NCI-H82 (cell line): ENCODE results near the gene FRMPD3.

Experiments
- DNase-seq: peaks from one replicate; lab custom pipeline; 2025; lab: John Stamatoyannopoulos, UW

Gene FRMPD3

DNA sequence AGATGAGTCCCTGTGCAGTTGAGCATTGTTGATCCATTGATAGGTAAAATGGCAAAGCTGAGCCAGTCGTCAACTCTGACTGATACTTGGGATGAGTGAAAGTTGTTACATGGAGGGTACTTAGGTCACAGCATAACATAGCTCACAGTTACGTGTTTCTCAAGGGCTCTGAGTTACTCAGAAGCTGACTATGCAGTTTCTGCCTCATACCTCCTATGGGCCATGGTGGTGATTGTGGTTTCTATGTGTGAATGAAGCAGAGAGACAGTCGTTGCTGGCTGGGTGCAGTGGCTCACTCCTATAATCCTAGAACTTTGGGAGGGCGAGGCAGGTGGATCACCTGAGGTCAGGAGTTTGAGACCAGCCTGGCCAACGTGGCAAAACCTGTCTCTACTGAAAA, 30.8 kb downstream of the FRMPD3 start:
- DNase-seq = no peak

GRCh38 chrX:107482046-107482445, 32.6 kb downstream of the FRMPD3 start:
- DNase-seq = no peak

- peak; percentile 97 for DNase-seq
Measured at GRCh38 chrX:107484002-107484726, 34.7 kb downstream of the FRMPD3 start.

DNA sequence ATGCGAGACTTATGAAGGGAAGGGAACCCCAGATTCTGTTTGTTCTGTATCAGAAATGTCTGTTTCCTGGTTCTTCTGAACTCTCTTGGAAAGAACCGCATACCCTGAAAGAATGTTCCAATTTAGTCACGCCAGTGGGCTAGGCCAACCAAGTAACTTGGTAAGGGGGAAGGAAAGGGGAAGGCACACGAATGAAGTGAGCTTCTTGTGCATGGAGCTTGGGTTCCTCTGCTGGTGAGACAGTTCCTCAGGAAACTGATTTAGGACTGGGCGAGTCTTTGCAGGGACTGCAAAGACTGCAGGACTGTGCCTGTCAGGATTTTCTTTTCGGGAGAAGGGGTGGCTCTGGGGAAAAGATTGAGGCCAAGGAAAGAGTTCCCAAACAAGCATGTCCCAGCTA, 35.6 kb downstream of the FRMPD3 start:
- DNase-seq = peak; percentile 77

DNA sequence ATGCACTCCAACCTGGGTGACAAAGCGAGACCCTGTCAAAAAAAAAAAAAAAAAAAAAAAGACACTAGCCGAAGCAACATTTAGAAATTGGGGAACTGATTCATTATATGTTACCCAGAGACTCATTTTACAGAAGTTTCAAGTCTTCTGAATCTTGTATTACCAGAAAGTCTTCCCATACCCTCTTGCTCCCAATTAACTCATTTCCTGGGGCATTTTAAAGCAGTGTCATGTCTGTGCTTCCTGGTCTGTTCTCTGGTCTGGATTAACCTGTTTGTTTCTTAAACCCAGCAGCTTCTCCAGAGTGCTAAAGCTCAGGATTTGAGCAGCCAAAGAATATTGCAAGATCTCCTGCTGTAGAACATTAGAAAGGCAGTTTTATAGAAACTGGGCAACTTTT, 43.7 kb downstream of the FRMPD3 start:
- DNase-seq = no peak

- no peak for DNase-seq
Measured at GRCh38 chrX:107496786-107497185, 47.3 kb downstream of the FRMPD3 start.
